ENCODE measurements around the gene NAGPA. TPM values are rescaled to one million over a fixed set of nuclear protein-coding genes. Genes with fewer than 3 reads are reported as not detected.

The NAGPA gene
- total and polyA plus RNA-seq, 2 donors from 2014 or later: 13.8 to 14.5 TPM

- DNase-seq (peak in 1 of 5 donors; percentile 22), FAIRE-seq (no peak)
- Histone ChIP-seq H3K9ac (ENCODE audit: low read length in 3 of 3) (no peak overlapping the region), H3K9me3 (ENCODE audit: control insufficient read depth in 2 of 3, insufficient read depth in 1 of 3, low read length in 3 of 3) (no peaks in the 10 kb centered on the region), H3K4me1 (ENCODE audit: control insufficient read depth in 2 of 3, insufficient read depth in 2 of 3, low read depth in 1 of 3, low read length in 3 of 3) (no peaks in the 10 kb centered on the region), H3K4me3 (ENCODE audit: low read length in 3 of 3) (no peak overlapping the region), H3K27me3 (ENCODE audit: control insufficient read depth, insufficient read depth, low read length) (no peaks in the 10 kb centered on the region), H3K36me3 (ENCODE audit: control insufficient read depth in 2 of 3, insufficient read depth in 3 of 3, low read length in 3 of 3) (no peaks in the 10 kb centered on the region), H3K27ac (ENCODE audit: low read depth in 2 of 2, low read length in 2 of 2) (no peak overlapping the region)
- intact Hi-C loops (cut with DNase I): no loop called here
- TF ChIP-seq CTCF (IDR thresholded peaks at IDR 0.05; ENCODE audit: borderline replicate concordance, extremely low read depth, insufficient read depth): no peak
Measured at GRCh38 chr16:5005916-5006315, 27.8 kb downstream of the NAGPA start.

GRCh38 chr16:5004311-5004710 is 29.4 kb downstream of the NAGPA start:
- H3K9me3 ChIP-seq (ENCODE audit: control insufficient read depth in 2 of 3, insufficient read depth in 1 of 3, low read length in 3 of 3): no peaks in the 10 kb centered on the region
- FAIRE-seq: no peak
- no peak overlapping the region for H3K4me3 ChIP-seq (ENCODE audit: low read length in 3 of 3)
- H3K27ac ChIP-seq (ENCODE audit: low read depth in 2 of 2, low read length in 2 of 2): no peak overlapping the region
- no peaks in the 10 kb centered on the region for H3K4me1 ChIP-seq (ENCODE audit: control insufficient read depth in 2 of 3, insufficient read depth in 2 of 3, low read depth in 1 of 3, low read length in 3 of 3)
- no peaks in the 10 kb centered on the region for H3K27me3 ChIP-seq (ENCODE audit: control insufficient read depth, insufficient read depth, low read length)
- no peaks in the 10 kb centered on the region for H3K36me3 ChIP-seq (ENCODE audit: control insufficient read depth in 2 of 3, insufficient read depth in 3 of 3, low read length in 3 of 3)
- no peak for TF ChIP-seq CTCF (IDR thresholded peaks at IDR 0.05; ENCODE audit: borderline replicate concordance, extremely low read depth, insufficient read depth)
- peak in 1 of 5 donors; percentile 23 for DNase-seq
- no peak overlapping the region for H3K9ac ChIP-seq (ENCODE audit: low read length in 3 of 3)
- intact Hi-C loops (cut with DNase I): no loop called here

- intact Hi-C loops (cut with DNase I): no loop called here
- Histone ChIP-seq H3K9me3 (ENCODE audit: control insufficient read depth in 2 of 3, insufficient read depth in 1 of 3, low read length in 3 of 3) (no peaks in the 10 kb centered on the region), H3K27ac (ENCODE audit: low read depth in 2 of 2, low read length in 2 of 2) (no peak overlapping the region), H3K36me3 (ENCODE audit: control insufficient read depth in 2 of 3, insufficient read depth in 3 of 3, low read length in 3 of 3) (no peaks in the 10 kb centered on the region), H3K9ac (ENCODE audit: low read length in 3 of 3) (no peak overlapping the region), H3K27me3 (ENCODE audit: control insufficient read depth, insufficient read depth, low read length) (no peaks in the 10 kb centered on the region), H3K4me1 (ENCODE audit: control insufficient read depth in 2 of 3, insufficient read depth in 2 of 3, low read depth in 1 of 3, low read length in 3 of 3) (no peaks in the 10 kb centered on the region), H3K4me3 (ENCODE audit: low read length in 3 of 3) (no peak overlapping the region)
- FAIRE-seq: no peak
- no peak for TF ChIP-seq CTCF (IDR thresholded peaks at IDR 0.05; ENCODE audit: borderline replicate concordance, extremely low read depth, insufficient read depth)
- DNase-seq: peak in 1 of 5 donors; percentile 39
Measured at GRCh38 chr16:5003828-5004227, 29.9 kb downstream of the NAGPA start.

- FAIRE-seq: no peak
- intact Hi-C loops (cut with DNase I): no loop called here
- no peaks in the 10 kb centered on the region for H3K27me3 ChIP-seq (ENCODE audit: control insufficient read depth, insufficient read depth, low read length)
- no peaks in the 10 kb centered on the region for H3K4me1 ChIP-seq (ENCODE audit: control insufficient read depth in 2 of 3, insufficient read depth in 2 of 3, low read depth in 1 of 3, low read length in 3 of 3)
- H3K9me3 ChIP-seq (ENCODE audit: control insufficient read depth in 2 of 3, insufficient read depth in 1 of 3, low read length in 3 of 3): no peaks in the 10 kb centered on the region
- DNase-seq: peak in 1 of 5 donors; percentile 57
- H3K9ac ChIP-seq (ENCODE audit: low read length in 3 of 3): no peak overlapping the region
- no peaks in the 10 kb centered on the region for H3K36me3 ChIP-seq (ENCODE audit: control insufficient read depth in 2 of 3, insufficient read depth in 3 of 3, low read length in 3 of 3)
- H3K4me3 ChIP-seq (ENCODE audit: low read length in 3 of 3): no peak overlapping the region
- no peak overlapping the region for H3K27ac ChIP-seq (ENCODE audit: low read depth in 2 of 2, low read length in 2 of 2)
- TF ChIP-seq CTCF (IDR thresholded peaks at IDR 0.05; ENCODE audit: borderline replicate concordance, extremely low read depth, insufficient read depth): no peak
Measured at GRCh38 chr16:5003211-5003610, 30.5 kb downstream of the NAGPA start.

Measured in kidney (tissue), 14 donors.